ENCODE results near the gene JAKMIP1.

DNA sequence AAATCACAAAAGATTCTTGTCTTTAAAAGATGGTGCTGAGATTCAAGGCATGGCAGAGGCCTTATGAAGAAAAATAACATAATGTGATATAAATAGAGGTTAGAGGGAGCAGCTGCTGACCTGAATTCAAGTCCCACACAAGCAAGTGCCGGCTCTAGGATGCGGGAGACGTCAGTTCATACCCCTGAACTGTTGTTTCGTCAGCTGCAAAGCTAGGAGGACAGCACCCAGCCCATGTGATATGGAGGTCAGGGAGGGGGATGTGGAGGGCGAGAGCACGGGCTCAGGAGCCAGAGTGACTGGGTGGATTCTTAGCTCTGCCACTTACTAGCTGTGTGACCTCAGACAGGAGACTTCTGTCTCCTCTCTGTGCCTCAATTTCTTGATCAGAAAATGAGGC, 77.9 kb downstream of the JAKMIP1 start:
- TF ChIP-seq, protein P1, sequence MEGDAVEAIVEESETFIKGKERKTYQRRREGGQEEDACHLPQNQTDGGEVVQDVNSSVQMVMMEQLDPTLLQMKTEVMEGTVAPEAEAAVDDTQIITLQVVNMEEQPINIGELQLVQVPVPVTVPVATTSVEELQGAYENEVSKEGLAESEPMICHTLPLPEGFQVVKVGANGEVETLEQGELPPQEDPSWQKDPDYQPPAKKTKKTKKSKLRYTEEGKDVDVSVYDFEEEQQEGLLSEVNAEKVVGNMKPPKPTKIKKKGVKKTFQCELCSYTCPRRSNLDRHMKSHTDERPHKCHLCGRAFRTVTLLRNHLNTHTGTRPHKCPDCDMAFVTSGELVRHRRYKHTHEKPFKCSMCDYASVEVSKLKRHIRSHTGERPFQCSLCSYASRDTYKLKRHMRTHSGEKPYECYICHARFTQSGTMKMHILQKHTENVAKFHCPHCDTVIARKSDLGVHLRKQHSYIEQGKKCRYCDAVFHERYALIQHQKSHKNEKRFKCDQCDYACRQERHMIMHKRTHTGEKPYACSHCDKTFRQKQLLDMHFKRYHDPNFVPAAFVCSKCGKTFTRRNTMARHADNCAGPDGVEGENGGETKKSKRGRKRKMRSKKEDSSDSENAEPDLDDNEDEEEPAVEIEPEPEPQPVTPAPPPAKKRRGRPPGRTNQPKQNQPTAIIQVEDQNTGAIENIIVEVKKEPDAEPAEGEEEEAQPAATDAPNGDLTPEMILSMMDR (IDR thresholded peaks at IDR 0.05): no peak
- TF ChIP-seq POLR2A (IDR thresholded peaks at IDR 0.05): no peak

Data from lower leg skin (tissue), 3 donors.